GM18511 (cell line): Measurements from ENCODE around the gene MARK2.

Experiments used
- ATAC-seq: cut with Tn5 transposase; IDR thresholded peaks from one replicate; pipeline ENCODE4 v1.9.1; 2021; ENCODE audit warnings: mild to moderate bottlenecking, moderate library complexity; ENCODE audit not compliant: unreplicated experiment

MARK2 gene

GRCh38 chr11:63829823-63830489 lies 9.0 kb upstream of the MARK2 start:
- ATAC-seq, result no peak

- no peak for ATAC-seq
These were observed 7.6 kb upstream of the MARK2 start for GRCh38 chr11:63831326-63831725.

- no peak for ATAC-seq
These were observed 6.6 kb upstream of the MARK2 start for GRCh38 chr11:63832336-63832735.

DNA sequence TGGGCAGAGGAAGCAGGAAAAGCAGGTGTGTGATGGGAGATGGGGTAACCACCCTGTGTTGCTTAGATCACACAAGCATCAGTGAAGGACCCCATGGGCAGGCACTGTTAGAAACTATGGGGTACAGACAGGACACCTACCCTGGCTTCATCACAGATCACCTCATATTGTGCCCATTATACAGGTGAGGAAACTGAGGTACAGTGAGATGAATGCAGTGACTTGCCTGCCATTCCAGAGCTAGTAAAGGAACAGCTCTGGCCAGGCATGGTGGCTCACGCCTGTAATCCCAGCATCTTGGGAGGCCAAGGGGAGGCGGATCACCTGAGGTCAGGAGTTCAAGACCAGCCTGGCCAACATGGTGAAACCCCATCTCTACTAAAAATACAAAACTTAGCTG lies 5.9 kb upstream of the MARK2 start:
- no peak for ATAC-seq

DNA sequence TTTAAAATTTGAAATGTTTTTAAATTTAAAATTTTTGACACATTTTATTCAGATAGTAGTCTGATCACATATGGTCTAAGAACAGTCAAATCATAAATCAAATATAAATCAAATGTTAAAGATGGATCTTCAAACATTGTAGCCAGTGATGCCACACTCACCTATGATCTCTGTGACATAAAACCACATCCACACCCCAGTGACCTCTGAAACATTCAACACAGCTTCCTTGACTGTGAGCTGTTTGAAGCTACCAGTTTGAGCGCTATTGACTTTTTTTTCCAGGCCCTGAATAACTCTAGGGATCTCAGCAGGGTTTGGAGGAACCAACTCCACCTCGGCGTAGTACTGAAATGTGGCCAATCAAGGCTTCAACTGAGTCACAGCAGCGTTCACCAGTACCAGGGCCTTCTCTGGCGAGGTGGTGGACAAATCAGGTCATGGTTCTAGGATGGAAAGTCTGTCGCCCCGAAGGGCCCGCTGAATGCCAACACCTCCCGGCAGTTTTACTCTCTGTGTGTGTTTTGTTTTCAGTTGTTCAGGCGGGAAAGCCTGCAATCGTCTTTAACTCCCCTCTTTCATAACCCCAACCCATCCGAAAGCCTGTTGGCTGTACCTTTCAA lies 4.3 kb upstream of the MARK2 start:
- ATAC-seq, result no peak

DNA sequence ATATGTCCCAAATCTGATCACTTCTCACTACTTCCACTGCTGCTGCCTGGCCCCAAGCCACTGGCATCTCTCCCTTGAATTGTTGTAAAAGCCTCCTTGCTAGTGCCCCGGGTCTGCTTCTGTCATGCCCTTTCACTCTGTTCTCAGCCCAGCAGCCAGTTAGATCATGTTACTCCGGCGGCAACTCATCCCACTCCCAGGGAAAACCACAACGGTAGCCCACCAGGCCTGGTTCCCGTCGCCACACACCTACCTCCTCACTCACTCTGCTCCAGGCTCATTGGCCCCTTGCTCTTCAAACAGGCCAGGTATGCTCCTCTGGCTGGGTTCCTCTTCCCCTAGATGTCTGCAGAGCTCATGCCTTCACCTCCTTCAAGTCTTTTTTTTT lies 3.8 kb upstream of the MARK2 start:
- no peak for ATAC-seq

DNA sequence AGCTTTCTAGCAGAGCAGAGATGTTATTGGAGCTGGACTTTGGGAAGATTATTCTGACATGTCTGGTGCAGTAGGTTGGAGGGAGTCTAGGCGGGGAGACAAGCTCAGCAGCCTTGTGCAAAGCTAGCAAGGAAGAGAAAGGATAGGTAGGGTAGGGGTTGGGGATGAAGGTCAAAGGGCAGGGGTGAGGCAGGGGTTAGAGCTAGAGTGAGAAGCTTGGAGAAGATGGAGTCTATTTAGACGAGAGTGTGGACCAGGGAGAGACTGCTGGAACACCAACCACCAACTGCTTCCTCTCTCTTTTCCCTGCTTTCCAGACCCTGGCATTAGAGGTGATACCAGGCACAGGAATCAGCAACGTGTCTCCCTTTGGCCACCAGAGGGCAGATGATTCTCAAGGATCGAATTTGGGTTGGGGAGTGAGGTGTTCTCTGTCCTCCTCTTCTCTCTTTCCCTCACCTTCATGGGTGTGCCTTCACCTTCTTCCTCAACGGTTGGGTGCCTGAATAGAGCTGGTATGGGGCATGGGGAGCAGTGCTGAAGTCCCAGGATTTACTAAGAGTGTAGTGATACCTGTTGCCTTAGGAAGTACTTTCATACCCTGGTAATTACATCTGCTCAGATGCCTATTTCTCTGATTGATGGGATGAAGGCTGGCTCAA lies 1.8 kb upstream of the MARK2 start:
- no peak for ATAC-seq

GRCh38 chr11:63837739-63838138 lies 1.2 kb upstream of the MARK2 start:
- no peak for ATAC-seq

- no peak for ATAC-seq
These were observed 696 bp upstream of the MARK2 start for GRCh38 chr11:63838150-63838677.

GRCh38 chr11:63839508-63840355 lies 822 bp downstream of the MARK2 start:
- ATAC-seq, result no peak

DNA sequence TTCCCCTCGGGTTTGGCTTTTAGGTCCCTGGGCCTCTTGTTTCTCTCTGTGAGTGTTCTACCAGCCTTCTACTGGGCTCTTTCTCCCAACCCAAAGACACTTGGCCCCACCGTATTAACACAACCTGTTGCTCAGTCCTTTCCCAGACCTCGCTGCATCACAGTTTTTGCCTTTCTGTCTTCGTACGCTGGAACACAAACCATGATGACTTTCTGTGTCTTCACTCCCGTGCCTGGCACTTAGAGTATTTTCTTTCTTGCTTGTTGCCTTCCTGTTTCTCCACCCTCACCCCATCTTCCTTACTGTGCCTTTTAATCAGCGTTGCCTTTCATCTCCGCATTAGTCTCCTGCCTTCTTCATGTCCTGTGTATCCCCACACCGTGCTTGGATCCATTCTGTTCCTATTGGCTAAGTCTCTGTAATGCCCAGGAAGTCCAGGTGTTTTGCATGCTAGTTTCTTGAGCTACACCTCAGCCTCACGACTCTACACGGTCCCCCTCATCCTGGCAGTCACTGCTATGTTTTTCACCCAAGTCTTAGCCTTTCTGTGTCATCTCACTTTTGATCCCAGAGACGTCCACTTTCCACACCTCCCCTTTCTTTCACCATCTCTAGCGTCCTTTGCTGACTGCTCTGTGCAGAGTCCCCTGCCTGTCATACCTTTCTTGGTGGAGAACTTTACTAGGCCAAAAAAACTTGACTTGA lies 1.6 kb downstream of the MARK2 start:
- no peak for ATAC-seq

GRCh38 chr11:63841554-63841953 lies 2.6 kb downstream of the MARK2 start:
- ATAC-seq, result no peak

DNA sequence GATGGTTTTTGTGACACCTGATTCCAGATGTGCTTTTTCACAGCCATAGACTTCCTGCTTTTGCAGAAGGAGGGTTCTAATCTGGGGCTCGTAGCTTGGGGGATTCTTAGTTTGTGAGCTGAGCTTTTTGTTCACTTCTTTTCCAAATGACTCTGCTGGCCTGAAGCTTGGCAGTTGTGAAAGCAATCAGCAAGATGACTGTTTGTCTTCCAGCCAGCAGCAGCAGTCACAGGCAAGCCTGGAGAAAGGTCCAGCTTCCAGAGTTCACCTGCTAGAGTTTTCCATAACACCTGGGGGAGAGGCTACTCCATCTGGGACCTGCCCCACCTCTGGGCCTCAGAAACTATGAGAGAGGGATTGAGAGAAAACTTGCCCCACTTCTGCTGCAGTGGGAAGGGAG lies 4.1 kb downstream of the MARK2 start:
- no peak for ATAC-seq

DNA sequence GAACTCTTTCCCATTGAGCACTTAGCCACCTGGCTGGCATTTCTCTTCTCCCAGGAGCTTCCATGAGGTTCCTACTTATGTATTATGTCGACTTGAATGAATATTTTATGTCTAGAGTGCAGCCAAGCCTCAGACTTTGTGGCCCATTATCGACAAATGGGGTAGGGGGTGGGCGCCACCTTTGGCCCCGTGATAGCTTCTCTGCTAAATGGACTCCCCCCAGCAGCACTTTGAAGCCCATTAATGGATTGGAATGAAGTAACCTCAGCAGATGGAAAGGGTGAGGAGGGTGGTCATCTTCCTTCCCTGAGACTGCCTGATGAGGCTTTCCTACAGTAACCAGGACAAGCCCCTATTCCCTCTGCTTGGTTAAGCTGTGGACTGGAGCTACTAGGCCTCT lies 5.9 kb downstream of the MARK2 start:
- ATAC-seq, result no peak

DNA sequence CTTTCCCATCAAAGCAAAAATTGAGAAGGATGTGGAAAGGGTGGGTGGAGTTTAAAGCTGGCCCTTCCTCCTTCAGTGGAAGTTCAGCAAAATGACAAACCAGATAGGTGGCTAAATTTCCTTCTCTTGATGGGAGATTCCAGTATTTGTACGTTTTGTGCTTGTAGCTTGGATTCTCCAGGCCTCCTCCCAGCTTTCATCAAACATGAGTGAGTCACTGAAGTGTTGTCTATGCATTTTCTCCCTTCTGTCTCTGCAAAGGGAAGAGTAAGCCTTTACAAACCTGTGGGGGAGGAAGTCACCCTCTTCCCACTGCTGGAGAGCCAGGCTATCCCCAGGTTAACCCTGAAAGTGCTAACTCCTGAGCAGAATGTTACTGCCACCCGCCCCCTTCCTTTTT lies 6.4 kb downstream of the MARK2 start:
- no peak for ATAC-seq

DNA sequence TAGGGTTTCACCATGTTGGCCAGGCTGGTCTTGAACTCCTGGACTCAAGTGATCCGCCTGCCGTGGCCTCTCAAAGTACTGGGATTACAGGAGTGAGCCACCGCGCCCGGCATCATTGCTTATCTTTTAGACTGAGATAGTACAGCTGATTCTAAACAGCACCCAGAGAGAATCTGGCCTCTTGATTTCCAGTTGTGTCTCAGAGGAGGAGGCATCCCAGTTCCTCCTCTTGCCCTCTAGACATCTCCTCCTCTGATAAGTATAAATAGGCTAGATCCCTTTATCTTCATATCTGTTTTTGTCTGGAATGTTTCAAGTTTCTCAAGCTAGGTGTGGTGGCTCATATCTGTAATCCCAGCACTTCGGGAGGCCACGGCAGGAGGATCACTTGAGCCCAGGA lies 7.0 kb downstream of the MARK2 start:
- no peak for ATAC-seq

GRCh38 chr11:63846897-63847296 lies 8.0 kb downstream of the MARK2 start:
- no peak for ATAC-seq

GRCh38 chr11:63847363-63847762 lies 8.5 kb downstream of the MARK2 start:
- no peak for ATAC-seq

- ATAC-seq, result no peak
These were observed 10.8 kb downstream of the MARK2 start for GRCh38 chr11:63849691-63850090.

- ATAC-seq, result no peak
These were observed 12.0 kb downstream of the MARK2 start for GRCh38 chr11:63850920-63851319.

DNA sequence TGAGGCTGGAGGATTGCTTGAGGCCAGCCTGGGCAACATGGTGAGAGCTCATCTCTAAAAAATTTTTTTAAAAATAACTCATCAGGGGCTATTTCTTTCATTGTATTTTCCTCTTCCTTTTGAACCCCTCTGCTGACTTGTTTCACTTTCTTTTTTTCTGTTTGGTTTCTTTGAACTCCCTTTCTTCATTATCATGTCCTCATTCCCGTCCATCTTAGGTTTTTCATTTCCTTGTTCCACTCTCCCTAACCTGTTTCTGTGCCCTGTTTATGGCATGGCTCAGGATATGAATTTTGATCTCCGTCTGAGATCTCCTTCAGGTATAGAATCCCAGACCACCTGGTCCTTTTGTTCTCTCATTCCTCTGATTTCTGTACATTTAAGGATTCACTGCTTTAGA lies 12.5 kb downstream of the MARK2 start:
- no peak for ATAC-seq
